HG03378 (cell line): ENCODE measurements around the gene ST3GAL4.

Experiments
- ATAC-seq: cut with Tn5 transposase; IDR thresholded peaks from one replicate; pipeline ENCODE4 v1.9.1; 2021; ENCODE audit warnings: mild to moderate bottlenecking, moderate library complexity; ENCODE audit not compliant: unreplicated experiment

ST3GAL4 gene

DNA sequence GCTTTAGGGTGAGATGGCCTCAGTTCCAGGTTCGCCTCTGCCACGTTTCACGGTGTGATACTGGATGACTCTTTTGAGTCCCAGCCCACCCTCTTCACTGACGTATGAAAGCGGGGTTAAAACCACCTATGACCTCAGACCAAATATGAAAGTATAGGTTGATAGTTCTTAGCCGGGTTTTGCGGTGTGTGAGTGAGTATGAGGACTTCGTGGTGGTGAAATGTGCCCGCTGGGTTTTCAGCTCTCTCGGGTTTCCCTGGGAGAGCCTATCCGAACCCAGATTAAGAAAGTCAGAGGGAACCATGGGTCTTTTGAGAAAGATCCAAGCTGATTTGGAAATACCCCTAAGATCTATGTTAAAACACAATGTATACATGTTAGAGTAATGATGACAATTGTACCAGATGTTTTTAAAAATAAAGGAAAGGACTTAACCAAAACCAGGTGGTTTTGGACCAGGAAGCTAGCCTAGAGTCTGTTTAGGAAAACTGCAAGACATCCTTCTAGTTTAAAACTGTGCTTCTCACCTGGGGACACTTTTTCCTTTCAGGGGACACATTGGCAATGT lies 25.8 kb upstream of the ST3GAL4 start:
- ATAC-seq, result no peak

- ATAC-seq, result no peak
Measured at GRCh38 chr11:126331286-126331685, 24.2 kb upstream of the ST3GAL4 start.

- ATAC-seq, result no peak
Measured at GRCh38 chr11:126332221-126332711, 23.2 kb upstream of the ST3GAL4 start.

DNA sequence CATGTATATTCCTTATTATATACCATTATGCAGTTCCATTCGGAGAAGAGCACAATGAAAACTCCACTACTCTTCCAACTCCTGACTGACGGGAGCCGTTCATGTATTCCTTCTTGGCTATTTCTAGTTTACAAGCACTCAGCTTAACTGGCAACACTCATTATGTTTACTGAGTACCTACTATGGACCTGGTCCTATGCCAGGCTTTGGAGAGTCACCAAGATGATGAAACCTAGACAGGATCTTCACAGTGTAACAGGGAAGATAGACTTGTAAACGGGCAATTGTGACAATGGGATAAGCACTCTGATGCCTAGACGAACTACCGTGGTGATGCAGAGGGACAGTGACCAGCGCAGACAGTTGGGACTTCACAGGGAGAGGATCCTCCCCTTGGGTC lies 22.3 kb upstream of the ST3GAL4 start:
- no peak for ATAC-seq

DNA sequence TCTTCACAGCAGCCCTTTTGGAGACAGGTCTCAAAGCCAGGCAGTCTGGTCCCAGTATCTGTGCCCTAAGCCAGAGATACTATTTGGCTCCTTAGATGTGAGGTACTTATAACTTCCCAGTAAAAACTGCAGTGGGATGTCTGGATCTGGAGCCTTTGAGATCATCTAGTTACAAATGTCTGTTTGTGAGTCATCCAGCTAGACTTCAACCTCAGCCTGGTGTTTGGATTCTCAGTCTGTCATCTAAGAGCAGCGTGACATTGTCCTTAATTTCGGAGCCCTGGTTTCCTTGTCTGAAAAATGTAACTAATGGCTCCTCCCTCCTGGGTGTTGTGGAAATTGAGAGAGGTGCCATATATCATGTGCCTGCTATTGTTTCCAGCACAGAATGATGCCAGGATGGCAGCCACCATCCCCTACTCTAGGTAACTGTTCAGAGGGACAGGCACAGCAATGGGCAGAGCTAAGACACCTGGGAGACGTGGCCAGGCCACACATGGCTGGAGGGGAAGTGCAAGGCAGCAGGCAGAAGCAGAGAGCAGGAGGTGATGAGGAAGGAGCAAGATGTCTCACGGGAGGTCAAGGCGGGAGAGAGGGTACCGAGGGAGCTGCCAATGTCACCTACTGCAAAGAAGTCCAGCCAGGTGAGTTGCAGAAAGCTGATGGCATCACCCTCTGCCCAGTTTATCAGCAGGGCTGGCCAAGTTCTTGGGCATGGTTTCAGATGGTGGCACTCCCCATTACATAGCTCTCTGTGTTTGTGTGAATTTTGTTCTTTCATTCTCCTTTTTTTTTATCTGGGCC lies 20.6 kb upstream of the ST3GAL4 start:
- ATAC-seq, result no peak

GRCh38 chr11:126335463-126335760 lies 20.1 kb upstream of the ST3GAL4 start:
- ATAC-seq, result no peak

DNA sequence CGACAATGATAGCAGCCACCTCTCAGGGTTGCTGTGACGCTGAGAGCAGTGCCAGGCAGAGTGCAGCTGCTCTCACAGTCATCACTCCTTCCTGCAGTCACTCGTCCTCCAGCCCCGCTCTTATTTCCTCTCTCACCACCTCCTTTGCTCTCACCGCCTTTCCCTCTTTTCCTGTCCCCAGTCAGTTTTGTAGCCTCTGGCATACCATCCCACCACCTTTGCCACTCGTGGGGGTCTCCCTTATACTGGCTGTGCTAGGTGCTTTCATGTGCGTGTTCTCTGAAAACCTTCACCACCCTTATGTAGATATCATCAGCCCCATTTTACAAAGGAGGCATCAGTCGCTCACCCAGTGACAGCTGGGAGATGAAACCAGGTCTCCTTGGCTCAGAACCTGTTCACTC lies 19.3 kb upstream of the ST3GAL4 start:
- no peak for ATAC-seq

- ATAC-seq, result no peak
Measured at GRCh38 chr11:126336671-126337101, 18.8 kb upstream of the ST3GAL4 start.

DNA sequence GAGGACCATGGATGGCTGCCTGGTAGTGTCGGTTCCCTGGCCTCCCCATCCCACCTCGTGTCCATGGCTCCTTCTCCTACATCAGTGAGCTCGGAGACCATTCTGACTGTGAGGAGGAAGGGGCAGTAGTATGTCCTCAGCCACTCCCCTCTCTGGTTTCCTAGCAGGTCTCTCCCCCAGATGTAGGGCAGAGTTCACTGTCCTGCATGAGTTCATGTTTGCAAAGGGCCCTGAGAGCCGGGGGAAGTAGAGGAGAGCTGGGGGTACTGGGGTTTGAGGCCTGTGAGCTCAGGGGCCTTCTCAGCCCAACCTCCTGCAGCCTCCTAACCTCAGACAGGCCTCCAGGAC lies 18.4 kb upstream of the ST3GAL4 start:
- no peak for ATAC-seq

GRCh38 chr11:126337474-126338241 lies 17.8 kb upstream of the ST3GAL4 start:
- ATAC-seq, result no peak

- no peak for ATAC-seq
Measured at GRCh38 chr11:126338346-126339055, 17.0 kb upstream of the ST3GAL4 start.

DNA sequence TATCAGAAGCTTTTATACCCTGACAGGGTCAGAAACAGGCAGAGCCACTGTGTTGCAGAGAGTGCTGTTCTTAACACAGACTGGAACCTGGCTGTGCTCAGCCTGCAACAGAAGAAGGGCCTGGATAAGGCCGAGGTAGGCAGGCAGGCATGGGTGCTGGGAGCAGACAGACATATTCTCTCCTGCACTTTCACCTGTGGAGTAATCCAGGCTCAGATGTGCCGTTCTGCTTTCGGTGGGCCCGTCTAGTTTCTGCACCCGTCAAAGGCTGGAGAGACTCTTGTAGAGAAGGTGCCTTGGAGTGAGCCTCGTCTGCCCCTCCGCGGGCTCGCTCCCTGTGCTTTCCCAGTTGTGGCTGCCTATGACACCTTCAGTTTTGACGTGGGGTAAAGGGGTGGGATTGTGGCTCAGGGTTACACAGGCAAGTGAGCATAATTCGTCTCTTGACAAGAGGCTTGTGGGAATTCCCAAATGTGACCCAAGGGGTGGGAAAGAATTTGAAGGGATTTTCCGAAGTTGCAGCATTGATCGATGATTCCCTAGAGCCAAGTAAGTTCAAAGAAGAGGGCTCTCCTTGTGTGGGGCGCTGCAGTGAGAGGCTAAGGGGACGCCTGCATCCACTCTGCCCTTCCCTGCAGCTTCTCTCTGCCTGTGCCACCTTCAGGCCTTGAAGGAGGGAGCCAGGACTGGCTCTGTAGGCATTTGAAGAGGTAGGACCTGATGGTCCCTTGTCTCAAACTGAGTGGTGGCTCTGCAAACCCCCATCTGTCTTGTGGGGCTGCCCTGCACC lies 16.2 kb upstream of the ST3GAL4 start:
- no peak for ATAC-seq

DNA sequence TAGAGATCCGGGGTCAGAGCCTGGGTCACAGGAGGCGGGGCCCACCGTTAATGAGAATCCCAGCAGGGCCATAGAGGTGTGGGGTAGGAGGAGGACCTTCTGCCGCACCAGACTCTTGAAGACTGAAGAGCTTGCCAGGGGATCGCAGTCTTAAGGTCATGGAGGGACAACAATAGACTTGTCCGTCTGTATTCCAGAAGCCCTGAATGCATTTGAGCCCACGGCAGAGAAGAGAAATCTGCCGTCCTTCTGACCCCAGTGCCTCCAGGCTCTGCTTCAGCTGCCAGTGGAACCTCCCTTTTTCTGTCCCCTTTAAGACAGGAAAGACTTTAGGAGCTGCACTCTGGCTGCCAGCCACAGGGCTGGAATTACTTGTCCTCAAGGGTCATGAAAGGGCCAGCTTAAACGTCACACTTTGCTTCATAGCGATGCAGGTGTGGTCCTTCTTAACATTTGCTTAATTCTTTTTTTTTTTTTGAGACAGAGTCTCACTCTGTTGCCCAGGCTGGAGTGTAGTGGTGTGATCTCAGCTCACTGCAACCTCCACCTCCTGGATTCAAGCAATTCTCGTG lies 15.5 kb upstream of the ST3GAL4 start:
- ATAC-seq, result no peak

- ATAC-seq, result no peak
Measured at GRCh38 chr11:126340960-126341606, 14.4 kb upstream of the ST3GAL4 start.

- no peak for ATAC-seq
Measured at GRCh38 chr11:126341760-126342161, 13.7 kb upstream of the ST3GAL4 start.

- ATAC-seq, result no peak
Measured at GRCh38 chr11:126343051-126343450, 12.4 kb upstream of the ST3GAL4 start.

DNA sequence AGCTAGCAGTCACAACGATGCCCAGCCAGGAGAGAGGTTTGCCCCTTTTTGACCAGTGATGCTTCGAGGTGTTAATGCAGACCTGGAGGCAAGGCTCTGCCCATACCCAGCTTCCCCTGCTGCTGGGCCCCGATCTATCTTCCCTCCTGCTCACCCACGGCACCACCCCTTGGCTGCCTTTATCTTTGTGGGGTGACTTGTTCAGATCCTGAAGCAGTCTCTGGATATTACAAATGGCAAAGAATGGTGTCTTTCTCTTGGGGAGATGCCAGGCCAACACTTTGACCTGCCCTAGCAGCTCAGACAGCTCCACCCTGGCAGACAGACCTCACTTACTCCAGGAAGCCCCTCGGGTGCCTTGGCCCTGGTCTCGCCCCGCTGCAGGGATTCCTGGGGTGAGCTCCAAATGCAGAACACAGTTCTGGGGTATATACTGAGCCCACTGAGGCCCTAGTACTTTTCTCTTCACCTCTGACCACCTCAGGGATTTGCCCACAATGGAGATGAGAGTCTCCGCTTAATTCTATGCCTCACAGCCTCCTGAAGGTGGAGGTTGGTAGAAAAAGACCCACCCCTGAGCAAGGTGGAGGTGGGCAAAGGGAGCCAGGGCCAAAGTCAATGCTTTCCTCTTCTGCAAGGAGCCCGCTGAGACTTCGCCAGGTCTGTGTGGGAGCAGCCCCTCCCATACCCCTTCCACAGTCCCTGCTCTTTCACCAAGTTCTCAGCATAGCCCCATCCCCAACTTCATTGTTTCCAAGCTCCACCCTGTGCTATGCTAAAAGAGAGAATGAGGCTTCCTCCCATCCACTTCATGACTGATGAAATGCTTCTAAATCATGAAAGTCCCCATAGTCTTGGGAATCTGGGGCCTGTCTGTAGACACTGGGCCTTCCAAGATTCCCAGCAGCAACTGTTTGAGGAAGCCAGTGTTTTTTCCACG lies 11.1 kb upstream of the ST3GAL4 start:
- ATAC-seq, result no peak

GRCh38 chr11:126345283-126345682 lies 10.2 kb upstream of the ST3GAL4 start:
- ATAC-seq, result no peak
